IMR-90 (cell line): ENCODE measurements around the gene SEC16A. TPM values are rescaled to one million over a fixed set of nuclear protein-coding genes. Genes with fewer than 3 reads are reported as not detected.

Experiments
- ATAC-seq: fragments of 200-7000 bp; cut with Tn5 transposase; 2 replicates; pipeline ENCODE4 v1.9.1; 2020; ENCODE audit warnings: low read depth, mild to moderate bottlenecking, moderate library complexity
- BruUV-seq: library from RNA; stranded (reverse); fragments of 400-500 nt; replicated peaks from 2 replicates; lab custom pipeline; 2021; lab: Mats Ljungman, UMichigan
- CTCF ChIA-PET: fragments of 300-600 bp; formaldehyde crosslinking; extraction: SDS; loops from one replicate; lab custom pipeline; 2021; ENCODE audit warnings: antibody characterized with exemption; lab: Yijun Ruan, JAX
- POLR2A ChIA-PET: fragments of 300-600 bp; sonication (Branson Sonifier 250); formaldehyde crosslinking; loops from one replicate; lab custom pipeline; 2022; ENCODE audit warnings: antibody characterized with exemption; ENCODE audit not compliant: unreplicated experiment; lab: Charles Lee
- DNase-seq: peaks from one replicate; pipeline ENCODE4 v3.0.0; 2013
- H2AFZ ChIP-seq: replicated peaks from 2 replicates; pipeline ENCODE3; 2013; ENCODE audit warnings: low read length, mild to moderate bottlenecking; ENCODE audit not compliant: poor library complexity
- H2AK5ac ChIP-seq: 2 replicates; pipeline ENCODE4 v1.6.1; 2013; ENCODE audit warnings: low read depth, low read length, inconsistent platforms
- H2AK9ac ChIP-seq: replicated peaks from 2 replicates; pipeline ENCODE3; 2013; ENCODE audit warnings: mild to moderate bottlenecking, low read depth, low read length, moderate library complexity; ENCODE audit not compliant: poor library complexity
- H2BK120ac ChIP-seq: 2 replicates; pipeline ENCODE4 v1.6.1; 2013; ENCODE audit warnings: low read depth, low read length, inconsistent platforms
- H2BK15ac ChIP-seq: 3 replicates; pipeline ENCODE4 v1.6.1; 2013; ENCODE audit warnings: low read depth, low read length, inconsistent platforms
- H2BK20ac ChIP-seq: 2 replicates; pipeline ENCODE4 v1.6.1; 2013; ENCODE audit warnings: low read depth, mild to moderate bottlenecking, inconsistent platforms, low read length, moderate library complexity
- H2BK5ac ChIP-seq: 2 replicates; pipeline ENCODE4 v1.6.1; 2013; ENCODE audit warnings: mild to moderate bottlenecking, low read depth, low read length, inconsistent platforms; ENCODE audit not compliant: poor library complexity, severe bottlenecking
- H3K14ac ChIP-seq: replicated peaks from 2 replicates; pipeline ENCODE4 v1.6.1; 2013; ENCODE audit warnings: low read depth, low read length, inconsistent platforms
- H3K18ac ChIP-seq: 2 replicates; pipeline ENCODE4 v1.6.1; 2013; ENCODE audit warnings: low read depth, low read length, control low read depth
- H3K23ac ChIP-seq: 2 replicates; pipeline ENCODE4 v1.6.1; 2013; ENCODE audit warnings: low read depth, low read length, inconsistent platforms
- H3K27ac ChIP-seq: 2 replicates; pipeline ENCODE4 v1.5.1; 2013; ENCODE audit warnings: mild to moderate bottlenecking, control low read depth, low read length; ENCODE audit not compliant: insufficient read depth
- H3K27me3 ChIP-seq: 2 replicates; pipeline ENCODE4 v1.6.1; 2013; ENCODE audit warnings: low read length; ENCODE audit not compliant: control insufficient read depth, insufficient read depth
- H3K36me3 ChIP-seq: 2 replicates; pipeline ENCODE4 v1.6.1; 2013; ENCODE audit warnings: low read length, mixed read lengths; ENCODE audit not compliant: control insufficient read depth, insufficient read depth
- H3K4ac ChIP-seq: 2 replicates; pipeline ENCODE4 v1.6.1; 2013; ENCODE audit warnings: low read depth, low read length, inconsistent platforms
- H3K4me1 ChIP-seq: 2 replicates; pipeline ENCODE4 v1.6.1; 2013; ENCODE audit warnings: low read length, mixed read lengths; ENCODE audit not compliant: control insufficient read depth, insufficient read depth
- H3K4me2 ChIP-seq: 2 replicates; pipeline ENCODE4 v1.6.1; 2013; ENCODE audit warnings: low read depth, mild to moderate bottlenecking, control low read depth, low read length, moderate library complexity
- H3K4me3 ChIP-seq: 2 replicates; pipeline ENCODE4 v1.5.1; 2013; ENCODE audit warnings: low read depth, mild to moderate bottlenecking, control low read depth, low read length, moderate library complexity; ENCODE audit not compliant: insufficient read depth
- H3K56ac ChIP-seq: 2 replicates; pipeline ENCODE4 v1.6.1; 2013; ENCODE audit warnings: low read length, inconsistent platforms; ENCODE audit not compliant: insufficient read depth; ENCODE audit errors: extremely low read depth
- H3K79me1 ChIP-seq, 2 experiments: 2 replicates each; pipeline ENCODE4 v1.6.1; 2013; ENCODE audit warnings: low read length in 2 of 2, inconsistent platforms in 1 of 2, low read depth in 1 of 2
- H3K9ac ChIP-seq: 2 replicates; pipeline ENCODE4 v1.6.1; 2013; ENCODE audit warnings: low read depth, low read length, control low read depth
- H3K9me1 ChIP-seq: 2 replicates; pipeline ENCODE4 v1.6.1; 2013; ENCODE audit warnings: low read length, inconsistent platforms; ENCODE audit not compliant: insufficient read depth
- H3K9me3 ChIP-seq: 2 replicates; pipeline ENCODE4 v1.6.1; 2013; ENCODE audit warnings: low read length; ENCODE audit not compliant: control insufficient read depth, insufficient read depth
- H4K20me1 ChIP-seq: 2 replicates; pipeline ENCODE4 v1.6.1; 2013; ENCODE audit warnings: low read length, inconsistent platforms; ENCODE audit not compliant: insufficient read depth
- H4K5ac ChIP-seq: 2 replicates; pipeline ENCODE4 v1.6.1; 2013; ENCODE audit warnings: mild to moderate bottlenecking, low read depth, low read length, control low read depth
- H4K8ac ChIP-seq, 2 experiments: 2 replicates each; pipeline ENCODE4 v1.6.1; 2013; ENCODE audit warnings: low read depth in 2 of 2, low read length in 2 of 2, control low read depth in 1 of 2, inconsistent platforms in 1 of 2
- H4K91ac ChIP-seq: 2 replicates; pipeline ENCODE4 v1.6.1; 2013; ENCODE audit warnings: low read depth, low read length, inconsistent platforms; ENCODE audit not compliant: insufficient read depth
- BHLHE40 ChIP-seq: fragments of 150-350 bp; IDR thresholded peaks from 2 replicates; pipeline ENCODE4 v1.6.1; 2016; ENCODE audit warnings: mild to moderate bottlenecking, low read depth, low read length
- CEBPB ChIP-seq: IDR thresholded peaks from 2 replicates; pipeline ENCODE4 v1.6.1; 2012; ENCODE audit warnings: low read depth, low read length, improper control_type of control experiment
- FOS ChIP-seq: fragments of 150-350 bp; IDR thresholded peaks from 2 replicates; pipeline ENCODE4 v1.6.1; 2016; ENCODE audit warnings: low read depth, low read length
- NFE2L2 ChIP-seq: fragments of 150-350 bp; IDR thresholded peaks from 2 replicates; pipeline ENCODE4 v1.6.1; 2016; ENCODE audit warnings: low read depth, mild to moderate bottlenecking, low read length
- WGBS, 2 experiments: methylation state at CpG; one replicate each; pipeline versions ENCODE4 v1.1.5 to v1.1.7; 2013; ENCODE audit warnings: missing lambda C conversion rate in 2 of 2; ENCODE audit not compliant: insufficient read length in 1 of 2; ENCODE audit errors: extremely low coverage in 2 of 2; 5-methylcytosine and 5-hydroxymethylcytosine counted together
- dilution Hi-C: fragments of 300-500 bp; cut with HindIII; formaldehyde crosslinking; loops from one replicate; pipeline ENCODE4 v1.14.3; 2018; ENCODE audit warnings: low sequenced_read_pairs; ENCODE audit not compliant: unreplicated experiment
- in situ Hi-C: fragments of 300-500 bp; cut with MboI; formaldehyde crosslinking; loops from 3 replicates; pipeline ENCODE4 v1.14.3; 2019; ENCODE audit warnings: low sequenced_read_pairs, inconsistent platforms, mixed read lengths
- intact Hi-C: fragments of 100-400 bp; cut with micrococcal nuclease; formaldehyde crosslinking; loops from 2 replicates; pipeline ENCODE4 v1.10.0; 2022
- polyA plus RNA-seq, 3 experiments: library from polyadenylated mRNA; depleted of rRNA; stranded (reverse); fragments of >200 nt; gene quantifications; 2 replicates each; pipeline ENCODE4 v1.2.3, GENCODE V29; 2012; ENCODE audit warnings: low replicate concordance in 1 of 3
- total RNA-seq: library from RNA; depleted of rRNA; stranded (reverse); fragments of >200 nt; gene quantifications from 2 replicates; pipeline ENCODE4 v1.2.3, GENCODE V29; 2012
- TF ChIP-seq, protein P1 (sequence below): fragments of 150-350 bp; IDR thresholded peaks from 2 replicates; pipeline ENCODE4 v1.6.1; 2017; ENCODE audit warnings: mild to moderate bottlenecking, antibody characterized with exemption, low read length, low read depth
- TF ChIP-seq, protein P2 (sequence below): fragments of 150-350 bp; IDR thresholded peaks from 2 replicates; pipeline ENCODE4 v1.6.1; 2016; ENCODE audit warnings: low read depth, mild to moderate bottlenecking, low read length, moderate library complexity, borderline replicate concordance
- TF ChIP-seq, protein P3 (sequence below): conservative IDR thresholded peaks from 2 replicates; pipeline ENCODE4 v1.5.1; 2012; ENCODE audit warnings: mild to moderate bottlenecking, low read depth, low read length, improper control_type of control experiment

SEC16A gene
- total and polyA plus RNA-seq, 2 of the 4 experiments (the other 2 are of a cell fraction): 12.2 to 48.1 TPM

DNA sequence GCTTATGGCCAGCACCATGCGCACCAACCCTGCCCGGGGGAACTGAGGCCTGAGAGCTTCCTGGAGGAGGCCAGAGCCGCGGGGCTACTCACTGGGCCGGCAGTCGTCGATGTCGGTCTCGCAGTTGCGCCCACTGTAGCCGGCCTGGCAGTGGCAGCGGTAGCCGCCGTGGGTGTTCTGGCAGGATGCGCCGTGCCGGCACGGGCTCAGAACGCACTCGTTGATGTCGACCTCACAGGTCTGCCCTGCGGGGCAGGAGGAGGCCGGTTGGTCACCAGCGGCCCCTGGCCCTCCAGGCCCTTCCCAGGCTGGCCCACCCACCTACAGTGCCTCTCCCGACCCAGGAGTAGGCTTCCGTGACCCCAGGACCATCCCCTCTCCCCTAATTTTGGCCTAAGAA lies 27.7 kb upstream of the SEC16A start:
- Histone ChIP-seq H3K9me3 (no peaks in the 10 kb centered on the region), H2AFZ (no peak overlapping the region), H3K18ac (no peak overlapping the region), H3K23ac (no peak overlapping the region), H3K27ac (no peak overlapping the region), H3K4me1 (no peaks in the 10 kb centered on the region), H3K4me3 (no peak overlapping the region), H2AK5ac (no peak overlapping the region), H3K79me1 (no peaks in the 10 kb centered on the region), H3K36me3 (peaks cover 73% of the 10 kb centered on the region), H3K9ac (no peak overlapping the region), H4K91ac (no peak overlapping the region), H2AK9ac (no peak overlapping the region), H4K5ac (no peak overlapping the region), H2BK5ac (no peak overlapping the region), H4K8ac (no peak overlapping the region), H3K9me1 (no peaks in the 10 kb centered on the region), H3K56ac (no peak overlapping the region), H3K14ac (no peak overlapping the region), H3K4me2 (no peak overlapping the region), H4K20me1 (no peaks in the 10 kb centered on the region), H2BK120ac (no peak overlapping the region), H2BK20ac (no peak overlapping the region), H2BK15ac (no peak overlapping the region), H3K4ac (no peak overlapping the region), H3K27me3 (no peaks in the 10 kb centered on the region)
- intact Hi-C loops (no loop called here), in situ Hi-C loops (no loop called here), dilution Hi-C loops (no loop called here)
- ChIA-PET CTCF (no interaction called here), POLR2A (no interaction called here)
- TF ChIP-seq, protein P1, sequence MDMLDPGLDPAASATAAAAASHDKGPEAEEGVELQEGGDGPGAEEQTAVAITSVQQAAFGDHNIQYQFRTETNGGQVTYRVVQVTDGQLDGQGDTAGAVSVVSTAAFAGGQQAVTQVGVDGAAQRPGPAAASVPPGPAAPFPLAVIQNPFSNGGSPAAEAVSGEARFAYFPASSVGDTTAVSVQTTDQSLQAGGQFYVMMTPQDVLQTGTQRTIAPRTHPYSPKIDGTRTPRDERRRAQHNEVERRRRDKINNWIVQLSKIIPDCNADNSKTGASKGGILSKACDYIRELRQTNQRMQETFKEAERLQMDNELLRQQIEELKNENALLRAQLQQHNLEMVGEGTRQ: no peak
- TF ChIP-seq BHLHE40 (no peak), CEBPB (no peak), FOS (no peak), NFE2L2 (no peak)
- TF ChIP-seq, protein P2, sequence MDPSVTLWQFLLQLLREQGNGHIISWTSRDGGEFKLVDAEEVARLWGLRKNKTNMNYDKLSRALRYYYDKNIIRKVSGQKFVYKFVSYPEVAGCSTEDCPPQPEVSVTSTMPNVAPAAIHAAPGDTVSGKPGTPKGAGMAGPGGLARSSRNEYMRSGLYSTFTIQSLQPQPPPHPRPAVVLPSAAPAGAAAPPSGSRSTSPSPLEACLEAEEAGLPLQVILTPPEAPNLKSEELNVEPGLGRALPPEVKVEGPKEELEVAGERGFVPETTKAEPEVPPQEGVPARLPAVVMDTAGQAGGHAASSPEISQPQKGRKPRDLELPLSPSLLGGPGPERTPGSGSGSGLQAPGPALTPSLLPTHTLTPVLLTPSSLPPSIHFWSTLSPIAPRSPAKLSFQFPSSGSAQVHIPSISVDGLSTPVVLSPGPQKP: no peak
- TF ChIP-seq, protein P3, sequence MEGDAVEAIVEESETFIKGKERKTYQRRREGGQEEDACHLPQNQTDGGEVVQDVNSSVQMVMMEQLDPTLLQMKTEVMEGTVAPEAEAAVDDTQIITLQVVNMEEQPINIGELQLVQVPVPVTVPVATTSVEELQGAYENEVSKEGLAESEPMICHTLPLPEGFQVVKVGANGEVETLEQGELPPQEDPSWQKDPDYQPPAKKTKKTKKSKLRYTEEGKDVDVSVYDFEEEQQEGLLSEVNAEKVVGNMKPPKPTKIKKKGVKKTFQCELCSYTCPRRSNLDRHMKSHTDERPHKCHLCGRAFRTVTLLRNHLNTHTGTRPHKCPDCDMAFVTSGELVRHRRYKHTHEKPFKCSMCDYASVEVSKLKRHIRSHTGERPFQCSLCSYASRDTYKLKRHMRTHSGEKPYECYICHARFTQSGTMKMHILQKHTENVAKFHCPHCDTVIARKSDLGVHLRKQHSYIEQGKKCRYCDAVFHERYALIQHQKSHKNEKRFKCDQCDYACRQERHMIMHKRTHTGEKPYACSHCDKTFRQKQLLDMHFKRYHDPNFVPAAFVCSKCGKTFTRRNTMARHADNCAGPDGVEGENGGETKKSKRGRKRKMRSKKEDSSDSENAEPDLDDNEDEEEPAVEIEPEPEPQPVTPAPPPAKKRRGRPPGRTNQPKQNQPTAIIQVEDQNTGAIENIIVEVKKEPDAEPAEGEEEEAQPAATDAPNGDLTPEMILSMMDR: no peak
- no TSS peak for BruUV-seq
- no peak for DNase-seq
- no peak for ATAC-seq
- 98% methylated on average over 12 of the region's 26 CpGs; no CpG with 5 or more reads in 1 of the 2 experiments for WGBS, 2 experiments
